HEK293 (cell line): ENCODE data around the gene MARK3.

Experiments
- CTCF ChIA-PET: fragments of 350-600 bp; formaldehyde crosslinking; extraction: SDS; loops from one replicate; lab custom pipeline; 2021; ENCODE audit warnings: antibody characterized with exemption; lab: Yijun Ruan, JAX
- POLR2A ChIA-PET: fragments of 300-600 bp; formaldehyde crosslinking; extraction: SDS; loops from one replicate; lab custom pipeline; 2020; ENCODE audit warnings: antibody characterized with exemption, inconsistent platforms; lab: Yijun Ruan, JAX
- H3K27ac ChIP-seq: fragments of 200-500 bp; sonication (Bioruptor generic); 2 replicates; pipeline ENCODE4 v1.5.1; 2014; ENCODE audit warnings: low read depth, low read length, control low read depth, inconsistent platforms; ENCODE audit errors: extremely low read depth
- H3K36me3 ChIP-seq, 2 experiments: fragments of 200-500 bp in 1 of 2; sonication (Bioruptor generic) in 1 of 2; 1 replicate in 1 of 2; 2 replicates in 1 of 2; pipeline ENCODE4 v1.5.1; 2014 to 2017; ENCODE audit warnings: inconsistent platforms in 2 of 2, low read length in 2 of 2; ENCODE audit not compliant: control insufficient read depth in 2 of 2, insufficient read depth in 1 of 2
- H3K4me1 ChIP-seq: fragments of 200-500 bp; sonication (Bioruptor generic); 2 replicates; pipeline ENCODE4 v1.5.1; 2014; ENCODE audit warnings: mild to moderate bottlenecking, low read length, inconsistent platforms; ENCODE audit not compliant: control insufficient read depth, insufficient read depth
- H3K4me3 ChIP-seq: 2 replicates; pipeline ENCODE4 v1.5.1; 2011; ENCODE audit warnings: low read depth, mild to moderate bottlenecking, control low read depth, low read length, moderate library complexity
- H3K9me3 ChIP-seq: fragments of 200-500 bp; sonication (Bioruptor generic); 2 replicates; pipeline ENCODE4 v1.5.1; 2014; ENCODE audit warnings: low read depth, low read length, inconsistent platforms; ENCODE audit not compliant: control insufficient read depth, insufficient read depth
- FEZF1 ChIP-seq: fragments of 450-650 bp; formaldehyde crosslinking; IDR thresholded peaks from 2 replicates; pipeline ENCODE4 v1.5.1; 2016; ENCODE audit warnings: missing biosample characterization, missing genetic modification characterization
- KLF10 ChIP-seq: fragments of 450-650 bp; IDR thresholded peaks from 2 replicates; pipeline ENCODE4 v1.5.1; 2018; ENCODE audit warnings: missing biosample characterization, mild to moderate bottlenecking, missing genetic modification characterization
- PRDM1 ChIP-seq: fragments of 450-650 bp; formaldehyde crosslinking; IDR thresholded peaks from 2 replicates; pipeline ENCODE4; 2016; ENCODE audit warnings: missing biosample characterization, missing genetic modification characterization
- REPIN1 ChIP-seq: fragments of 450-650 bp; formaldehyde crosslinking; IDR thresholded peaks from 2 replicates; pipeline ENCODE4 v1.5.1; 2017; ENCODE audit warnings: missing biosample characterization, missing genetic modification characterization, low read depth
- ZEB2 ChIP-seq: fragments of 450-650 bp; formaldehyde crosslinking; IDR thresholded peaks from 2 replicates; pipeline ENCODE4 v1.5.1; 2016; ENCODE audit warnings: missing biosample characterization, missing genetic modification characterization
- ZFHX2 ChIP-seq: fragments of 450-650 bp; formaldehyde crosslinking; conservative IDR thresholded peaks from 2 replicates; pipeline ENCODE4 v1.5.1; 2016; ENCODE audit warnings: missing biosample characterization, missing genetic modification characterization
- ZFP69B ChIP-seq: fragments of 450-650 bp; formaldehyde crosslinking; IDR thresholded peaks from 2 replicates; pipeline ENCODE4 v1.5.1; 2016; ENCODE audit warnings: missing biosample characterization, missing genetic modification characterization
- ZNF16 ChIP-seq: fragments of 450-650 bp; formaldehyde crosslinking; IDR thresholded peaks from 2 replicates; pipeline ENCODE4 v1.5.1; 2016; ENCODE audit warnings: low read depth, missing biosample characterization, missing genetic modification characterization
- ZNF221 ChIP-seq: fragments of 450-650 bp; formaldehyde crosslinking; IDR thresholded peaks from 2 replicates; pipeline ENCODE4 v1.5.1; 2017; ENCODE audit warnings: missing biosample characterization, missing genetic modification characterization, borderline replicate concordance
- ZNF223 ChIP-seq: fragments of 450-650 bp; formaldehyde crosslinking; IDR thresholded peaks from 2 replicates; pipeline ENCODE4 v1.5.1; 2016; ENCODE audit warnings: missing biosample characterization, missing genetic modification characterization
- ZNF423 ChIP-seq: fragments of 450-650 bp; formaldehyde crosslinking; IDR thresholded peaks from 2 replicates; pipeline ENCODE4 v1.5.1; 2016; ENCODE audit warnings: missing biosample characterization, missing genetic modification characterization
- ZNF521 ChIP-seq: fragments of 450-650 bp; formaldehyde crosslinking; IDR thresholded peaks from 2 replicates; pipeline ENCODE4 v1.5.1; 2017; ENCODE audit warnings: missing biosample characterization, mild to moderate bottlenecking, missing genetic modification characterization
- TF ChIP-seq, protein P1 (sequence below): fragments of 450-650 bp; formaldehyde crosslinking; IDR thresholded peaks from 2 replicates; pipeline ENCODE4 v1.5.1; 2017; ENCODE audit warnings: missing biosample characterization, missing genetic modification characterization
- TF ChIP-seq, protein P2 (sequence below): fragments of 450-650 bp; formaldehyde crosslinking; IDR thresholded peaks from 2 replicates; pipeline ENCODE4 v1.5.1; 2016; ENCODE audit warnings: missing biosample characterization, missing genetic modification characterization
- TF ChIP-seq, protein P3 (sequence below): fragments of 450-650 bp; formaldehyde crosslinking; IDR thresholded peaks from 2 replicates; pipeline ENCODE4 v1.5.1; 2016; ENCODE audit warnings: missing biosample characterization, missing genetic modification characterization
- TF ChIP-seq, protein P4 (sequence below): fragments of 450-650 bp; formaldehyde crosslinking; IDR thresholded peaks from 2 replicates; pipeline ENCODE4 v1.5.0; 2017; ENCODE audit warnings: missing biosample characterization, missing genetic modification characterization, borderline replicate concordance
- TF ChIP-seq, protein P5 (sequence below): fragments of 450-650 bp; formaldehyde crosslinking; IDR thresholded peaks from 2 replicates; pipeline ENCODE4 v1.5.1; 2016; ENCODE audit warnings: missing biosample characterization, missing genetic modification characterization
- TF ChIP-seq, protein P6 (sequence below): fragments of 450-650 bp; formaldehyde crosslinking; IDR thresholded peaks from 2 replicates; pipeline ENCODE4 v1.5.1; 2017; ENCODE audit warnings: missing biosample characterization, missing genetic modification characterization
- TF ChIP-seq, protein P7 (sequence below): fragments of 450-650 bp; formaldehyde crosslinking; IDR thresholded peaks from 2 replicates; pipeline ENCODE4 v1.5.1; 2016; ENCODE audit warnings: missing biosample characterization, missing genetic modification characterization

Gene MARK3

DNA sequence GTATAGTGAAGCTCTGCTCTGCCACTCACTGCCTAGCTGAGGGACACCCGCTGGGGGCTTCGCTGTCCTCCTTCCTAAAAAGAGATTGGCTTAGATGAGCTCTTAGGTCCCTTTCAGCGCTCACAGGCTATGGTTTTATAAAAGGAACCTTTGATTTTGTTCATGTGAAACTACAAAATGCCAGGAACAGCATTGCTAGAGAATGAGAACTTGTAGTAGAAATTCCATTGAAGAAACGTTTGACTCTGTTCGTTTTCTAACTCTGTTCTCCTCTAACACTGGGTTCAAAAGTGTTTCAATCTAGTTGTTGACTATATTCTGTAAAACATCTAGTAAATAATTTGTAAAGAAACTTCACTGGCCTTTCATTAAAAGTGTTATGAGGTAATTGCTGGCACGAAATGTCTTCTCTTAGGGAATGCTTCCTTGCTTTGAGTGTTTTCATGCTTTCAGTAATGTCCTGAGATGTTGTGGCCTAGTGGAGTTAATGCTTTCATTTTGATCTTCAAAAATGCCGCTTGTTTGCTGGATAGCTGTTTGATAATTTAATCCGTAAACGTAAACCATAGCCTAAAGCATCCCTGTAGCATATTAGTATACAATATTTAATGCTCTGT is 1.6 kb downstream of the MARK3 start:
- no peaks in the 10 kb centered on the region for H3K36me3 ChIP-seq
- H3K27ac ChIP-seq: no peak overlapping the region; the same call in 1 of the 2 replicates
- H3K9me3 ChIP-seq: no peaks in the 10 kb centered on the region
- CTCF ChIA-PET: interaction anchor here (0.7 to 1.2 kb wide), 3 partner anchors 67 to 1232 kb away, joined by 3 read pairs; no protein-coding TSS in a partner anchor
- 0 out of 2 replicates have a peak, but pooled peaks cover 2% of the 10 kb centered on the region for H3K4me1 ChIP-seq
- TF ChIP-seq ZNF16 (tag by site-specific recombination) (no peak), PRDM1 (peak; percentile 77), ZNF223 (no peak), KLF10 (tag by site-specific recombination) (no peak), ZNF221 (tag by site-specific recombination) (no peak), ZFP69B (tag by site-specific recombination) (no peak), ZEB2 (tag by site-specific recombination) (no peak), ZNF423 (no peak)
- TF ChIP-seq, protein P1, sequence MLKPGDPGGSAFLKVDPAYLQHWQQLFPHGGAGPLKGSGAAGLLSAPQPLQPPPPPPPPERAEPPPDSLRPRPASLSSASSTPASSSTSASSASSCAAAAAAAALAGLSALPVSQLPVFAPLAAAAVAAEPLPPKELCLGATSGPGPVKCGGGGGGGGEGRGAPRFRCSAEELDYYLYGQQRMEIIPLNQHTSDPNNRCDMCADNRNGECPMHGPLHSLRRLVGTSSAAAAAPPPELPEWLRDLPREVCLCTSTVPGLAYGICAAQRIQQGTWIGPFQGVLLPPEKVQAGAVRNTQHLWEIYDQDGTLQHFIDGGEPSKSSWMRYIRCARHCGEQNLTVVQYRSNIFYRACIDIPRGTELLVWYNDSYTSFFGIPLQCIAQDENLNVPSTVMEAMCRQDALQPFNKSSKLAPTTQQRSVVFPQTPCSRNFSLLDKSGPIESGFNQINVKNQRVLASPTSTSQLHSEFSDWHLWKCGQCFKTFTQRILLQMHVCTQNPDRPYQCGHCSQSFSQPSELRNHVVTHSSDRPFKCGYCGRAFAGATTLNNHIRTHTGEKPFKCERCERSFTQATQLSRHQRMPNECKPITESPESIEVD (tag by site-specific recombination): peak; percentile 65
- H3K4me3 ChIP-seq: peak overlapping the region; percentile 97
- POLR2A ChIA-PET: no interaction called here

DNA sequence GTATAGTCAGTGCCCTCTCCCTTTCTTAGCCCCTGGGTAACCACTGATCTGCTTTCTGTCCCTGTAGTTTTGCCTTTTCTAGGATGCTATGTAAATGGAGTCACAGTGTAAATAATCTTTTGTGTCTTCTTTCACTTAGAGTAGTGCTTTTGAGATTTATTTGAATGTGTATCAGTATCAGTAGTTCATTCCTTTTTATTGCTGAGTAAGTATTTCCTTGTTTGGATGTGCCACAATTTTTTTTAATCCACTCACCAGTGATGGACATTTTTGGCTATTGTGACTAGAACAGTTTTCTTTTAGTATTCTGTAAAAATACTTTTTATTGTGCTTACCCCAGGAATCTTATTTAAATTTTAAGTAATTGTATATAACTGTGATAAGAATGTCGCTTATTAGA is 3.4 kb downstream of the MARK3 start:
- H3K4me3 ChIP-seq: no peak overlapping the region
- no peak for TF ChIP-seq ZNF521 (tag by site-specific recombination)
- no peak for TF ChIP-seq ZNF223
- TF ChIP-seq, protein P2, sequence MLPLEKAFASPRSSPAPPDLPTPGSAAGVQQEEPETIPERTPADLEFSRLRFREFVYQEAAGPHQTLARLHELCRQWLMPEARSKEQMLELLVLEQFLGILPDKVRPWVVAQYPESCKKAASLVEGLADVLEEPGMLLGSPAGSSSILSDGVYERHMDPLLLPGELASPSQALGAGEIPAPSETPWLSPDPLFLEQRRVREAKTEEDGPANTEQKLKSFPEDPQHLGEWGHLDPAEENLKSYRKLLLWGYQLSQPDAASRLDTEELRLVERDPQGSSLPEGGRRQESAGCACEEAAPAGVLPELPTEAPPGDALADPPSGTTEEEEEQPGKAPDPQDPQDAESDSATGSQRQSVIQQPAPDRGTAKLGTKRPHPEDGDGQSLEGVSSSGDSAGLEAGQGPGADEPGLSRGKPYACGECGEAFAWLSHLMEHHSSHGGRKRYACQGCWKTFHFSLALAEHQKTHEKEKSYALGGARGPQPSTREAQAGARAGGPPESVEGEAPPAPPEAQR (tag by site-specific recombination): no peak
- TF ChIP-seq, protein P3, sequence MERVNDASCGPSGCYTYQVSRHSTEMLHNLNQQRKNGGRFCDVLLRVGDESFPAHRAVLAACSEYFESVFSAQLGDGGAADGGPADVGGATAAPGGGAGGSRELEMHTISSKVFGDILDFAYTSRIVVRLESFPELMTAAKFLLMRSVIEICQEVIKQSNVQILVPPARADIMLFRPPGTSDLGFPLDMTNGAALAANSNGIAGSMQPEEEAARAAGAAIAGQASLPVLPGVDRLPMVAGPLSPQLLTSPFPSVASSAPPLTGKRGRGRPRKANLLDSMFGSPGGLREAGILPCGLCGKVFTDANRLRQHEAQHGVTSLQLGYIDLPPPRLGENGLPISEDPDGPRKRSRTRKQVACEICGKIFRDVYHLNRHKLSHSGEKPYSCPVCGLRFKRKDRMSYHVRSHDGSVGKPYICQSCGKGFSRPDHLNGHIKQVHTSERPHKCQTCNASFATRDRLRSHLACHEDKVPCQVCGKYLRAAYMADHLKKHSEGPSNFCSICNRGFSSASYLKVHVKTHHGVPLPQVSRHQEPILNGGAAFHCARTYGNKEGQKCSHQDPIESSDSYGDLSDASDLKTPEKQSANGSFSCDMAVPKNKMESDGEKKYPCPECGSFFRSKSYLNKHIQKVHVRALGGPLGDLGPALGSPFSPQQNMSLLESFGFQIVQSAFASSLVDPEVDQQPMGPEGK (tag by site-specific recombination): no peak
- no peak for TF ChIP-seq FEZF1 (tag by site-specific recombination)
- TF ChIP-seq, protein P4, sequence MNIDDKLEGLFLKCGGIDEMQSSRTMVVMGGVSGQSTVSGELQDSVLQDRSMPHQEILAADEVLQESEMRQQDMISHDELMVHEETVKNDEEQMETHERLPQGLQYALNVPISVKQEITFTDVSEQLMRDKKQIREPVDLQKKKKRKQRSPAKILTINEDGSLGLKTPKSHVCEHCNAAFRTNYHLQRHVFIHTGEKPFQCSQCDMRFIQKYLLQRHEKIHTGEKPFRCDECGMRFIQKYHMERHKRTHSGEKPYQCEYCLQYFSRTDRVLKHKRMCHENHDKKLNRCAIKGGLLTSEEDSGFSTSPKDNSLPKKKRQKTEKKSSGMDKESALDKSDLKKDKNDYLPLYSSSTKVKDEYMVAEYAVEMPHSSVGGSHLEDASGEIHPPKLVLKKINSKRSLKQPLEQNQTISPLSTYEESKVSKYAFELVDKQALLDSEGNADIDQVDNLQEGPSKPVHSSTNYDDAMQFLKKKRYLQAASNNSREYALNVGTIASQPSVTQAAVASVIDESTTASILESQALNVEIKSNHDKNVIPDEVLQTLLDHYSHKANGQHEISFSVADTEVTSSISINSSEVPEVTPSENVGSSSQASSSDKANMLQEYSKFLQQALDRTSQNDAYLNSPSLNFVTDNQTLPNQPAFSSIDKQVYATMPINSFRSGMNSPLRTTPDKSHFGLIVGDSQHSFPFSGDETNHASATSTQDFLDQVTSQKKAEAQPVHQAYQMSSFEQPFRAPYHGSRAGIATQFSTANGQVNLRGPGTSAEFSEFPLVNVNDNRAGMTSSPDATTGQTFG (tag by site-specific recombination): no peak
- TF ChIP-seq, protein P5, sequence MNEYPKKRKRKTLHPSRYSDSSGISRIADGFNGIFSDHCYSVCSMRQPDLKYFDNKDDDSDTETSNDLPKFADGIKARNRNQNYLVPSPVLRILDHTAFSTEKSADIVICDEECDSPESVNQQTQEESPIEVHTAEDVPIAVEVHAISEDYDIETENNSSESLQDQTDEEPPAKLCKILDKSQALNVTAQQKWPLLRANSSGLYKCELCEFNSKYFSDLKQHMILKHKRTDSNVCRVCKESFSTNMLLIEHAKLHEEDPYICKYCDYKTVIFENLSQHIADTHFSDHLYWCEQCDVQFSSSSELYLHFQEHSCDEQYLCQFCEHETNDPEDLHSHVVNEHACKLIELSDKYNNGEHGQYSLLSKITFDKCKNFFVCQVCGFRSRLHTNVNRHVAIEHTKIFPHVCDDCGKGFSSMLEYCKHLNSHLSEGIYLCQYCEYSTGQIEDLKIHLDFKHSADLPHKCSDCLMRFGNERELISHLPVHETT (tag by site-specific recombination): no peak
- TF ChIP-seq ZFHX2 (tag by site-specific recombination): no peak
- TF ChIP-seq, protein P6, sequence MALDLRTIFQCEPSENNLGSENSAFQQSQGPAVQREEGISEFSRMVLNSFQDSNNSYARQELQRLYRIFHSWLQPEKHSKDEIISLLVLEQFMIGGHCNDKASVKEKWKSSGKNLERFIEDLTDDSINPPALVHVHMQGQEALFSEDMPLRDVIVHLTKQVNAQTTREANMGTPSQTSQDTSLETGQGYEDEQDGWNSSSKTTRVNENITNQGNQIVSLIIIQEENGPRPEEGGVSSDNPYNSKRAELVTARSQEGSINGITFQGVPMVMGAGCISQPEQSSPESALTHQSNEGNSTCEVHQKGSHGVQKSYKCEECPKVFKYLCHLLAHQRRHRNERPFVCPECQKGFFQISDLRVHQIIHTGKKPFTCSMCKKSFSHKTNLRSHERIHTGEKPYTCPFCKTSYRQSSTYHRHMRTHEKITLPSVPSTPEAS: no peak
- TF ChIP-seq REPIN1: no peak
- TF ChIP-seq, protein P7, sequence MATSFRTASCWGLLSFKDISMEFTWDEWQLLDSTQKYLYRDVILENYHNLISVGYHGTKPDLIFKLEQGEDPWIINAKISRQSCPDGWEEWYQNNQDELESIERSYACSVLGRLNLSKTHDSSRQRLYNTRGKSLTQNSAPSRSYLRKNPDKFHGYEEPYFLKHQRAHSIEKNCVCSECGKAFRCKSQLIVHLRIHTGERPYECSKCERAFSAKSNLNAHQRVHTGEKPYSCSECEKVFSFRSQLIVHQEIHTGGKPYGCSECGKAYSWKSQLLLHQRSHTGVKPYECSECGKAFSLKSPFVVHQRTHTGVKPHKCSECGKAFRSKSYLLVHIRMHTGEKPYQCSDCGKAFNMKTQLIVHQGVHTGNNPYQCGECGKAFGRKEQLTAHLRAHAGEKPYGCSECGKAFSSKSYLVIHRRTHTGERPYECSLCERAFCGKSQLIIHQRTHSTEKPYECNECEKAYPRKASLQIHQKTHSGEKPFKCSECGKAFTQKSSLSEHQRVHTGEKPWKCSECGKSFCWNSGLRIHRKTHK: no peak
- TF ChIP-seq, all 188 proteins: peak for 0
- no peaks in the 10 kb centered on the region for H3K9me3 ChIP-seq
- no peak overlapping the region for H3K27ac ChIP-seq
- CTCF ChIA-PET: interaction anchor here (0.6 to 1.3 kb wide), 3 partner anchors 8 to 409 kb away, joined by 3 to 7 read pairs (median 4); no protein-coding TSS in a partner anchor
- no peaks in the 10 kb centered on the region for H3K36me3 ChIP-seq
- H3K4me1 ChIP-seq: peaks cover 4% of the 10 kb centered on the region; the same call in 1 of the 2 replicates
- POLR2A ChIA-PET: no interaction called here
